GM18861 (cell line): ENCODE results near the gene FPGS.

ENCODE experiments used
- ATAC-seq: cut with Tn5 transposase; IDR thresholded peaks from one replicate; pipeline ENCODE4 v1.9.1; 2021; ENCODE audit not compliant: unreplicated experiment

Gene FPGS

GRCh38 chr9:127810378-127811187 is 7.9 kb downstream of the FPGS start:
- no peak for ATAC-seq

GRCh38 chr9:127812011-127812410 is 9.3 kb downstream of the FPGS start:
- no peak for ATAC-seq

GRCh38 chr9:127812936-127813675 is 10.4 kb downstream of the FPGS start:
- no peak for ATAC-seq

- ATAC-seq: no peak
These were observed 11.1 kb downstream of the FPGS start for GRCh38 chr9:127813686-127814226.

- ATAC-seq: no peak
These were observed 12.2 kb downstream of the FPGS start for GRCh38 chr9:127814619-127815511.

GRCh38 chr9:127815512-127816361 is 13.1 kb downstream of the FPGS start:
- ATAC-seq: no peak

GRCh38 chr9:127816362-127816725 is 13.7 kb downstream of the FPGS start:
- ATAC-seq: no peak

GRCh38 chr9:127816728-127817127 is 14.0 kb downstream of the FPGS start:
- no peak for ATAC-seq

- no peak for ATAC-seq
These were observed 15.3 kb downstream of the FPGS start for GRCh38 chr9:127817881-127818434.

- ATAC-seq: no peak
These were observed 15.9 kb downstream of the FPGS start for GRCh38 chr9:127818574-127818973.

- no peak for ATAC-seq
These were observed 19.4 kb downstream of the FPGS start for GRCh38 chr9:127822108-127822507.

GRCh38 chr9:127825319-127826051 is 22.8 kb downstream of the FPGS start:
- ATAC-seq: no peak

GRCh38 chr9:127826253-127826913 is 23.7 kb downstream of the FPGS start:
- ATAC-seq: no peak

GRCh38 chr9:127828262-127829031 is 25.8 kb downstream of the FPGS start:
- ATAC-seq: no peak

GRCh38 chr9:127829205-127829906 is 26.7 kb downstream of the FPGS start:
- no peak for ATAC-seq

GRCh38 chr9:127832248-127832647 is 29.6 kb downstream of the FPGS start:
- no peak for ATAC-seq

- no peak for ATAC-seq
These were observed 30.9 kb downstream of the FPGS start for GRCh38 chr9:127833555-127833954.
